Brain microvascular endothelial cell (primary cell): ENCODE results near the gene LHX4.

Experiments used
- DNase-seq: peaks from one replicate; pipeline ENCODE4 v3.0.0-alpha.2; 2020
- H3K27ac ChIP-seq: fragments of 250-450 bp; sonication (Bioruptor Pico); 2 replicates; pipeline ENCODE4 v1.5.1; 2020; ENCODE audit warnings: mild to moderate bottlenecking, moderate library complexity
- H3K27me3 ChIP-seq: fragments of 250-450 bp; sonication (Bioruptor Pico); replicated peaks from 2 replicates; pipeline ENCODE4 v1.5.1; 2020; ENCODE audit warnings: mild to moderate bottlenecking
- H3K36me3 ChIP-seq: fragments of 250-450 bp; sonication (Bioruptor Pico); replicated peaks from 2 replicates; pipeline ENCODE4 v1.5.1; 2020; ENCODE audit warnings: mild to moderate bottlenecking
- H3K4me3 ChIP-seq: 2 replicates; pipeline ENCODE4 v1.5.1; 2011; ENCODE audit warnings: low read depth, mild to moderate bottlenecking, control low read depth, low read length, moderate library complexity
- CTCF ChIP-seq: IDR thresholded peaks from 2 replicates; pipeline ENCODE4 v1.5.1; 2011; ENCODE audit warnings: low read depth, mild to moderate bottlenecking, moderate library complexity, low read length, control low read depth, inconsistent platforms; ENCODE audit errors: missing control alignments
- in situ Hi-C: cut with HindIII; loops from 2 replicates; pipeline ENCODE4 v1.10.0; 2017; ENCODE audit warnings: low sequenced_read_pairs, low pct_ligation_motif_present

LHX4 gene

GRCh38 chr1:180275726-180276125 is 45.7 kb downstream of the LHX4 start:
- DNase-seq, result no peak
- H3K27ac ChIP-seq, result no peak overlapping the region
- H3K36me3 ChIP-seq, result peaks cover 2% of the 10 kb centered on the region
- H3K4me3 ChIP-seq, result no peak overlapping the region
- TF ChIP-seq CTCF, result no peak
- H3K27me3 ChIP-seq, result no peaks in the 10 kb centered on the region
- in situ Hi-C loops, result no loop called here

GRCh38 chr1:180277476-180278193 is 47.6 kb downstream of the LHX4 start:
- in situ Hi-C loops, result no loop called here
- no peak for TF ChIP-seq CTCF
- no peaks in the 10 kb centered on the region for H3K27me3 ChIP-seq
- no peak overlapping the region for H3K27ac ChIP-seq
- no peak overlapping the region for H3K4me3 ChIP-seq
- no peak for DNase-seq
- H3K36me3 ChIP-seq, result peaks cover 2% of the 10 kb centered on the region

GRCh38 chr1:180278194-180278515 is 48.1 kb downstream of the LHX4 start:
- peaks cover 2% of the 10 kb centered on the region for H3K36me3 ChIP-seq
- no peak overlapping the region for H3K27ac ChIP-seq
- DNase-seq, result no peak

GRCh38 chr1:180278596-180279395 is 48.7 kb downstream of the LHX4 start:
- in situ Hi-C loops, result no loop called here
- TF ChIP-seq CTCF, result no peak
- Histone ChIP-seq H3K27ac (no peak overlapping the region), H3K27me3 (no peaks in the 10 kb centered on the region), H3K4me3 (no peak overlapping the region), H3K36me3 (peaks cover 2% of the 10 kb centered on the region)
- no peak for DNase-seq

More at GRCh38 chr1:180278194-180278515, 48.1 kb downstream of the LHX4 start:
- no peak for TF ChIP-seq CTCF
- Histone ChIP-seq H3K27me3 (no peaks in the 10 kb centered on the region), H3K4me3 (no peak overlapping the region)
- in situ Hi-C loops, result no loop called here

GRCh38 chr1:180279651-180280050 is 49.6 kb downstream of the LHX4 start:
- in situ Hi-C loops, result no loop called here
- no peak for DNase-seq
- H3K27me3 ChIP-seq, result no peaks in the 10 kb centered on the region
- no peak overlapping the region for H3K4me3 ChIP-seq
- no peak for TF ChIP-seq CTCF
- no peak overlapping the region for H3K27ac ChIP-seq
- H3K36me3 ChIP-seq, result peaks cover 2% of the 10 kb centered on the region

- H3K36me3 ChIP-seq, result no peaks in the 10 kb centered on the region
- H3K27ac ChIP-seq, result no peak overlapping the region
- no peak for TF ChIP-seq CTCF
- H3K4me3 ChIP-seq, result no peak overlapping the region
- no peak for DNase-seq
- in situ Hi-C loops, result no loop called here
- H3K27me3 ChIP-seq, result no peaks in the 10 kb centered on the region
Observed at GRCh38 chr1:180280617-180281016, 50.6 kb downstream of the LHX4 start.
